Tibial nerve (tissue), 4 donors: ENCODE measurements around the gene ACOT11. TPM values are rescaled to one million over a fixed set of nuclear protein-coding genes. Genes with fewer than 3 reads are reported as not detected.

Source experiments
- DNase-seq, 2 donors: peaks; one replicate each; pipeline ENCODE4 v3.0.0-alpha.2; 2019; ENCODE audit warnings: low spot score in 2 of 2
- H3K27ac ChIP-seq, 4 donors: fragments of 200-600 bp; sonication (generic) in 3 of 4; one replicate each; pipeline ENCODE4 v1.5.1; 2017 to 2019; ENCODE audit warnings: mild to moderate bottlenecking in 1 of 4
- H3K27me3 ChIP-seq, 2 donors: fragments of 200-600 bp; sonication (generic) in 1 of 2; one replicate each; pipeline versions ENCODE4 v1.5.1 to v1.6.0; 2017 to 2019
- H3K36me3 ChIP-seq, 3 donors: fragments of 200-600 bp; sonication (generic); one replicate each; pipeline ENCODE4 v1.5.1; 2018 to 2019
- H3K4me1 ChIP-seq, 4 donors: fragments of 200-600 bp; sonication (generic) in 3 of 4; one replicate each; pipeline ENCODE4 v1.5.1; 2017 to 2019
- H3K4me3 ChIP-seq, 4 donors: fragments of 200-600 bp; sonication (generic) in 3 of 4; one replicate each; pipeline ENCODE4 v1.5.1; 2017 to 2019; ENCODE audit warnings: mild to moderate bottlenecking in 1 of 4, moderate library complexity in 1 of 4
- H3K9me3 ChIP-seq, 4 donors: fragments of 200-600 bp; sonication (generic) in 3 of 4; one replicate each; pipeline ENCODE4 v1.5.1; 2017 to 2019
- EP300 ChIP-seq, 2 donors: sonication (generic); formaldehyde crosslinking; IDR thresholded peaks; one replicate each; pipeline ENCODE4 v1.6.1; 2017; ENCODE audit warnings: antibody characterized with exemption in 2 of 2, mild to moderate bottlenecking in 1 of 2
- POLR2A ChIP-seq, 2 donors: fragments of 450-650 bp; IDR thresholded peaks; one replicate each; pipeline ENCODE4 v1.6.1; 2017; ENCODE audit warnings: antibody characterized with exemption in 2 of 2, mild to moderate bottlenecking in 2 of 2, moderate library complexity in 2 of 2
- WGBS, 2 donors: methylation state at CpG; one replicate each; pipeline ENCODE4 v1.1.5; 2018; 5-methylcytosine and 5-hydroxymethylcytosine counted together
- total RNA-seq, 4 donors: library from RNA; depleted of rRNA; stranded (reverse); fragments of >200 nt; gene quantifications; one replicate each; pipeline ENCODE4 v1.1.0, GENCODE V29; 2016
- TF ChIP-seq, protein P1 (sequence below), 5 experiments: fragments of 200-600 bp in 3 of 5; fragments of 450-650 bp in 2 of 5; sonication (generic) in 3 of 5; IDR thresholded peaks; one replicate each; pipeline ENCODE4 v1.5.1; 2016 to 2019; ENCODE audit warnings: antibody characterized with exemption in 5 of 5, mild to moderate bottlenecking in 3 of 5, moderate library complexity in 2 of 5

The ACOT11 gene
- total RNA-seq, 4 donors from 2014 or later: 7.5 to 13.8 (median 10.2) TPM

DNA sequence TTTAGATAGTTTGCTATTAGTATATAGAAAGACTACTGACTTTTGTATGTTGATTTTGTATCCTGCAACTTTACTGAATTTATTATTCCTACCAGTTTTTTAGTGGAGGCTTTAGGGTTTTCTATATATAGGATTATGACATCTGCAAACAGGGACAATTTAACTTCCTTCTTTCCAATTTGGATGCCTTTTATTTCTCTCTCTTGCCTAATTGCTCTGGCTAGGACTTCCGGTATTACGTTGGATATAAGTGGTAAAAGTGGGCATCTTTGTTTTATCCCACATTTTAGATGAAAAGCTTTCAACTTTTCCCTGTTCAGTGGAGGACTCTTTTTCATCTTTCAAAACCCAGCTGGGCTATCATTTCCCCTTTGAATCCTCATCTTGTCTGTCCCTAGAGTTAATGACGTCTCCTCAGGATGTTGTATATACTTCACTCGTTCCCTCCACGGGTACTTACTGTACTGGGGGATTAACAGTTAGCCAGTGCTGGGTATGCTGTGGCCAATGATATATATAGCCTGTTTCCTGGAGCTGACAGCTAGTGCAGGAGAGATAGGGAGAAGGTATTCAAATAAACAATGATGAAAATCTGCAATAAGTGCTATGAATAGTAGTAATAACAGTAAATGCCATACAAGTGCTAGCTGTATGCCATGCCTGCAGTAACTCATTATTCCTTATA, 9.8 kb downstream of the ACOT11 start:
- Histone ChIP-seq H3K27ac (no peak overlapping the region), H3K36me3 (peaks cover 0 to 7% (median 0%) of the 10 kb centered on the region in 3 donors), H3K27me3 (no peaks in the 10 kb centered on the region), H3K4me3 (no peak overlapping the region), H3K9me3 (peaks cover 0 to 8% (median 0%) of the 10 kb centered on the region in 4 donors), H3K4me1 (no peaks in the 10 kb centered on the region)
- no peak for DNase-seq
- no peak for TF ChIP-seq POLR2A (IDR thresholded peaks at IDR 0.05)
- 29 to 31% methylated on average over 5 of the region's 5 CpGs for WGBS, 2 donors

DNA sequence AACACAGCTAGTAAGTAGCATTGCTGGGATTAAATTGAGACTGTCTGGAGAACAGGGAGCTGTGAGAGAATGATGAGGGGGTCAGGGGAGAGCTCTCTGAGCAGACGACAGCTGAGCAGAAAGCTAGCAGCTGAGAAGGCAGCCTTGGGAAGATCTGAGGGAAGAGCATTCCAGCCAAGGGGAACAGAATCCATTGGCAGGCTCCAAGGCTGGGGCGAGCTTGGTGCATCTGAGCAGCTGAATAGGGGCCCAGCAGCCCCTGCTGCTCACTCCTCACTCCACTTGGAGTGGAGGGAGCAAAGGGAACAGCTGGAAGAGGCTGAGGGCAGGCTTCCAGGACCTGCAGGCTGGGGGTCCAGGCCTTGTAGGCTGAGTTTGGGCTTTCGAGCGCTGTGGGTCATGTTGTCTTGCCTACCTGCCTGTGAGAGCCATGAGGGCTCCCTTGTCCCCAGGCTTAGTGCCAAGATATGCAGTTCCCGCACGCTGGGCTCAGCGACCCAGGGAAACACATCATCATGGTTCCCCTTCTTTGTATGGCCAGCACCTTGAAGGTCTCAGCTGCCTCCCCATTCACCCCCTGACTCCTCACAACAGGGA, 10.5 kb downstream of the ACOT11 start:
- no peak for DNase-seq
- 70 to 79% methylated on average over 5 to 7 of the region's 7 CpGs for WGBS, 2 donors
- TF ChIP-seq EP300 (IDR thresholded peaks at IDR 0.05): no peak
- TF ChIP-seq POLR2A (IDR thresholded peaks at IDR 0.05): no peak
- TF ChIP-seq, protein P1, sequence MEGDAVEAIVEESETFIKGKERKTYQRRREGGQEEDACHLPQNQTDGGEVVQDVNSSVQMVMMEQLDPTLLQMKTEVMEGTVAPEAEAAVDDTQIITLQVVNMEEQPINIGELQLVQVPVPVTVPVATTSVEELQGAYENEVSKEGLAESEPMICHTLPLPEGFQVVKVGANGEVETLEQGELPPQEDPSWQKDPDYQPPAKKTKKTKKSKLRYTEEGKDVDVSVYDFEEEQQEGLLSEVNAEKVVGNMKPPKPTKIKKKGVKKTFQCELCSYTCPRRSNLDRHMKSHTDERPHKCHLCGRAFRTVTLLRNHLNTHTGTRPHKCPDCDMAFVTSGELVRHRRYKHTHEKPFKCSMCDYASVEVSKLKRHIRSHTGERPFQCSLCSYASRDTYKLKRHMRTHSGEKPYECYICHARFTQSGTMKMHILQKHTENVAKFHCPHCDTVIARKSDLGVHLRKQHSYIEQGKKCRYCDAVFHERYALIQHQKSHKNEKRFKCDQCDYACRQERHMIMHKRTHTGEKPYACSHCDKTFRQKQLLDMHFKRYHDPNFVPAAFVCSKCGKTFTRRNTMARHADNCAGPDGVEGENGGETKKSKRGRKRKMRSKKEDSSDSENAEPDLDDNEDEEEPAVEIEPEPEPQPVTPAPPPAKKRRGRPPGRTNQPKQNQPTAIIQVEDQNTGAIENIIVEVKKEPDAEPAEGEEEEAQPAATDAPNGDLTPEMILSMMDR (IDR thresholded peaks at IDR 0.05): no peak
- peaks cover 0 to 8% (median 0%) of the 10 kb centered on the region in 4 donors for H3K9me3 ChIP-seq
- no peak overlapping the region for H3K4me3 ChIP-seq
- peaks cover 0 to 7% (median 0%) of the 10 kb centered on the region in 3 donors for H3K36me3 ChIP-seq
- no peaks in the 10 kb centered on the region for H3K4me1 ChIP-seq
- no peaks in the 10 kb centered on the region for H3K27me3 ChIP-seq
- no peak overlapping the region for H3K27ac ChIP-seq

DNA sequence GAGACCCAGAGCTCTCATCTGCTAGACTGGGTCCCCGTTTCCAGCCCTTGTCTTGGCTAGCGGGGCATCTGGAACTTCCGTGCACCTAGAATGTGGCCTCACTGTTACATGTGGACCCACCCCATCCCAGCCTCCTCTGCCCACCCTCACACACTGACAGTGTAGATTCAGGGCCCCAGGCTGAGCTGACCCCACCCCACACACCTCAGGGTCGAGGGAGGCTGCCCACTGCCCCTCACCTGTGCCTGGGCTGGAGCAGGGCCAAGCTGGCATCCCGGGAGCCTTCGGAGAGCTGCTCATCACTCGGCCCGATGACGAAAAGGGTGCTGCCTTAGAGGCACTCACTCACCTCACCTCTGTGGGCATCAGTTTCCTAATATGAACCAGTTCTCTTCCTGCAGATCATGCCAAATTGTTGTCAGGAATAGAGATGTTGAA, 11.1 kb downstream of the ACOT11 start:
- H3K4me3 ChIP-seq: no peak overlapping the region
- no peak overlapping the region for H3K27ac ChIP-seq
- peaks cover 0 to 8% (median 0%) of the 10 kb centered on the region in 4 donors for H3K9me3 ChIP-seq
- WGBS, 2 donors: 81 to 82% methylated on average over 9 of the region's 9 CpGs
- no peaks in the 10 kb centered on the region for H3K4me1 ChIP-seq
- H3K27me3 ChIP-seq: no peaks in the 10 kb centered on the region
- DNase-seq: no peak
- H3K36me3 ChIP-seq: peaks cover 0 to 7% (median 0%) of the 10 kb centered on the region in 3 donors
- TF ChIP-seq, protein P1 (IDR thresholded peaks at IDR 0.05): no peak

DNA sequence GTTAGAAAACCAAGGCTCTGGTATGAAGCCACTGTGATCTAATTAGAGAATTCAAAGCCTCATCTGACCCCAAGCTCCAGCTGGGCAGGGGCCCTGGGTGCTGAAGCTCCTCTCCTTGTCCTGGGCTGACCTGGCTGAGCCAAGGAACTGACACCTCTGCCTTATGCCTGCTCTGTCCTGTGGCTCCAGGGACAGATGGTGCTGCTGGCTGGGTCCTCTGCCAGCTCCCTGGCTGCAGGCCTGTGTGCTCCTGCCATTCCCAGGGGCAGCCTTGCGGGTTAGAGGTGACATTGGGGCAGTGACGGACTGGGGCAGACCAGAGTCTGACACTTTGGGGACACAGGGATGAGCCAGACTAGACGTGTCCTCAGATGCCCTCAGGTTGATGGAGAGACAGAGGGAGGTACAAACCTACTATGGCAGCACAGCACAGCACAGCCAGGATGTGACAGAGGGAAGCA, 11.8 kb downstream of the ACOT11 start:
- no peaks in the 10 kb centered on the region for H3K4me1 ChIP-seq
- H3K4me3 ChIP-seq: no peak overlapping the region
- 63% methylated on average over 3 of the region's 3 CpGs; no CpG with 5 or more reads in 1 of the 2 donors for WGBS, 2 donors
- TF ChIP-seq EP300 (IDR thresholded peaks at IDR 0.05): no peak
- TF ChIP-seq, protein P1 (IDR thresholded peaks at IDR 0.05): no peak
- no peak for TF ChIP-seq POLR2A (IDR thresholded peaks at IDR 0.05)
- DNase-seq: no peak
- H3K36me3 ChIP-seq: peaks cover 0 to 4% (median 0%) of the 10 kb centered on the region in 3 donors
- H3K27ac ChIP-seq: no peak overlapping the region
- H3K9me3 ChIP-seq: peaks cover 0 to 8% (median 0%) of the 10 kb centered on the region in 4 donors
- H3K27me3 ChIP-seq: no peaks in the 10 kb centered on the region

DNA sequence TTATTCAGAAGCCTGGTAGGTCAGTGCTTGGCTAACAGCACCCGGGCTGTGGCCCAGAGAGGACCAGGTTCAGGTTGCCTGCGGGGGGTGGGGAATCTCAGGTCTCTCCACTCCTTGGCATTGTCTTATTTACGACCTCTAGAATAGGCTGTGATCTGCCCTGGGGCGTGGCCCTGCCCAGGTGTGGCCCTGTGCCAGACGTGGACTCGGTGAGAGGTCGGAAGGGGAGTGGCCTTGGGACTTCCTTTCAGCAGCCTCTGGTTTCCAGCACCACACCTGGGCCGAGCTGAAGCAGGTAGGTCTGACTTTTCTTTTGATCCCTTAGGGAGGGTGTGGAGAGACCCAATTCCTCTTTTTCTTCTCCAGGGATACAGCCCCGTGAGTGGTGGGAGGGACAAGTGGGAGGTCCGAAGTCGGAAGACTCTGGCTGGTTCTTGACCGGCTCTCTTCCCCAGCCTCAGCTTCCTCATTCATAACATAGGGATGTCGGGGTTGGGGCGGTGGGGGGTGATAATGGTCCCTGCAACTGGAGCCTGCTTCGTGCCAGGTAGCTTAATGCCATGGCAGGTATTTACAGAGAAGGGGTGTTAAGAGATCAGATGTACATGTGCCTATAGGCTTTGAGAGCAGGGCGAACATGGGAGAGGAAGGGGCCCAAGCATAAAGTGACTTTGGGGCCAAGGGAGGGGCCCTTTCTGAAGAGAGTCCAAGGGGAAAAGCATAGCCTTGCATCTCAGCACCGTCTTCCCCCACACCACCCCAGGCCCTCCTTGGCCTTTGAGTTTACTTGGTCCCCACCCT, 16.5 kb downstream of the ACOT11 start:
- Histone ChIP-seq H3K27me3 (no peaks in the 10 kb centered on the region), H3K4me3 (no peak overlapping the region), H3K4me1 (peaks cover 0 to 9% (median under 1%) of the 10 kb centered on the region in 4 donors), H3K27ac (peak overlapping the region in 1 of 4 donors; percentile 54), H3K36me3 (no peaks in the 10 kb centered on the region), H3K9me3 (no peaks in the 10 kb centered on the region)
- TF ChIP-seq, protein P1 (IDR thresholded peaks at IDR 0.05): no peak
- no peak for TF ChIP-seq EP300 (IDR thresholded peaks at IDR 0.05)
- TF ChIP-seq POLR2A (IDR thresholded peaks at IDR 0.05): no peak
- DNase-seq: no peak
- WGBS, 2 donors: 68 to 79% methylated on average over 17 of the region's 17 CpGs
